Measurements from ENCODE around the gene TM6SF1. TPM values are rescaled to one million over a fixed set of nuclear protein-coding genes. Genes with fewer than 3 reads are reported as not detected.

TM6SF1 gene
- total RNA-seq, 2 donors from 2014 or later = 1.2 to 1.9 TPM

DNA sequence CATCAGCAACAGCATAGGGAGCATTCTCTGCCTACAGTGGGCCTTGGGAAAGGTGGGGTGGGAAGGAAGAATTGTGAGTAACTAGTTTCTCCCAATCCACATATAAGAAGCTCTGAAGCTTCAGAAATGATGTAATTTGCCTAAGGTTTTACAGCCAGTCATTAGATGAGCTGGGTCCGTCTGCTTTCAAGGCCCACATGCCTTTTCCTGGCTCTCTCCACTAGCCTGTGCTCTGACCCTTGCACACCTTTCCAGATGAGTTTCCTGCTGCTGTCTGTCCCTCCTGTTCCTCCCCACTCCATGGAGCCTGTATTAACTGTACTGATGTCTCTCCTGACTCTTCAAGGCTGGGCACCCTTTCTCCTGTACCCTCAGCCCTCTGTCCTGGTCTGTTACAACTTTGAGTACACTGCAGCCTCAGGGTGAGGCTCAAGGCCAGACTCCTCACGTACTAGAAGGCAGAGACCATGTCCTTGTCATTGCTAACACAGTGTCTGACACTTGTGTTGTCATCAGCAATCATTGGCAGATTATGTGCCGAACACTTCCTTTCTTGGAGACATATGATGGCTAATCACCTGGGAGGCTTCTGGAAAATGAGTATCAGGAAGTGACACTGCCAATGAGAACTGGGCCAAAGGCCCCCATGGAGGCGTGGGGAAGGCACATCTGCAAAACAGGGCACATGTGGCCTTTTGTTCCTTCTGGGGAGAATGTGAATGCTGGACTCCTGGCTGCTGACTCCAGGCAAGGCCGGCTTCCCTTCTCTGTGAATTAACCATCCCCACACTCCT, 6.6 kb downstream of the TM6SF1 start:
- Mint-ChIP-seq H3K36me3 (ENCODE audit: low read depth) (no peaks in the 10 kb centered on the region), H3K27me3 (ENCODE audit: insufficient read depth) (peaks cover 18% of the 10 kb centered on the region), H3K4me1 (no peaks in the 10 kb centered on the region), H3K4me3 (no peak overlapping the region), H3K9me3 (no peaks in the 10 kb centered on the region), H3K27ac (peak overlapping the region; percentile 15)
- 89 to 98% methylated on average over 5 of the region's 5 CpGs for WGBS, 2 experiments (ENCODE audit: insufficient coverage in 1 of 2, insufficient read length in 1 of 2)
- H3K27me3 ChIP-seq (ENCODE audit: control insufficient read depth, insufficient read depth, low read length, poor library complexity, severe bottlenecking) = peaks cover 7% of the 10 kb centered on the region
- no peaks in the 10 kb centered on the region for H3K9me3 ChIP-seq (ENCODE audit: control insufficient read depth, low read length)
- H3K36me3 ChIP-seq (ENCODE audit: control insufficient read depth, insufficient read depth, low read length) = no peaks in the 10 kb centered on the region
- TF ChIP-seq, protein P1, sequence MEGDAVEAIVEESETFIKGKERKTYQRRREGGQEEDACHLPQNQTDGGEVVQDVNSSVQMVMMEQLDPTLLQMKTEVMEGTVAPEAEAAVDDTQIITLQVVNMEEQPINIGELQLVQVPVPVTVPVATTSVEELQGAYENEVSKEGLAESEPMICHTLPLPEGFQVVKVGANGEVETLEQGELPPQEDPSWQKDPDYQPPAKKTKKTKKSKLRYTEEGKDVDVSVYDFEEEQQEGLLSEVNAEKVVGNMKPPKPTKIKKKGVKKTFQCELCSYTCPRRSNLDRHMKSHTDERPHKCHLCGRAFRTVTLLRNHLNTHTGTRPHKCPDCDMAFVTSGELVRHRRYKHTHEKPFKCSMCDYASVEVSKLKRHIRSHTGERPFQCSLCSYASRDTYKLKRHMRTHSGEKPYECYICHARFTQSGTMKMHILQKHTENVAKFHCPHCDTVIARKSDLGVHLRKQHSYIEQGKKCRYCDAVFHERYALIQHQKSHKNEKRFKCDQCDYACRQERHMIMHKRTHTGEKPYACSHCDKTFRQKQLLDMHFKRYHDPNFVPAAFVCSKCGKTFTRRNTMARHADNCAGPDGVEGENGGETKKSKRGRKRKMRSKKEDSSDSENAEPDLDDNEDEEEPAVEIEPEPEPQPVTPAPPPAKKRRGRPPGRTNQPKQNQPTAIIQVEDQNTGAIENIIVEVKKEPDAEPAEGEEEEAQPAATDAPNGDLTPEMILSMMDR (conservative IDR thresholded peaks at IDR 0.05) = no peak
- H3K9ac ChIP-seq (ENCODE audit: extremely low read depth, low read length, poor library complexity, severe bottlenecking) = no peak overlapping the region
- no peak overlapping the region for H3K27ac ChIP-seq (ENCODE audit: low read depth, low read length)
- DNase-seq = no peak
- H3K4me1 ChIP-seq (ENCODE audit: control insufficient read depth, insufficient read depth, low read length) = no peaks in the 10 kb centered on the region
- no peak overlapping the region for H3K4me3 ChIP-seq (ENCODE audit: low read length)

DNA sequence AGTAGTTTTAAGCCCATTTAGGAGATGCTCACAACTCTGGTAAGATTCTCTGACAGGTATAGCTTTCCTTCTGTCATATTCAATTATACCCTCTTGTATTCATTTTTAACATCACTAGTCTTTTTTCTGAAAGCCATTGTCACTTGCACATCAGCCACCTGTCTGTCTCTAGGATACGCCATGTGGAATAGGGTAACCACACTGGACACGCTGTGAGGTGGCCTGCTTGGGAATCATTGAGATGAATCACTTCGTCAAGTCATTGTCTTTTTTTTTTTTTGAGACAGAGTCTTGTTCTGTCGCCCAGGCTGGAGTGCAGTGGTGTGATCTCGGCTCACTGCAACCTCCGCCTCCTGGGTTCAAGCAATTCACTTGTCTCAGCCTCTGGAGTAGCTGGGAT, 7.4 kb downstream of the TM6SF1 start:
- Histone ChIP-seq H3K27ac (ENCODE audit: low read depth, low read length) (no peak overlapping the region), H3K9ac (ENCODE audit: extremely low read depth, low read length, poor library complexity, severe bottlenecking) (no peak overlapping the region), H3K36me3 (ENCODE audit: control insufficient read depth, insufficient read depth, low read length) (no peaks in the 10 kb centered on the region), H3K4me3 (ENCODE audit: low read length) (no peak overlapping the region), H3K27me3 (ENCODE audit: control insufficient read depth, insufficient read depth, low read length, poor library complexity, severe bottlenecking) (no peaks in the 10 kb centered on the region), H3K4me1 (ENCODE audit: control insufficient read depth, insufficient read depth, low read length) (no peaks in the 10 kb centered on the region), H3K9me3 (ENCODE audit: control insufficient read depth, low read length) (no peaks in the 10 kb centered on the region)
- Mint-ChIP-seq H3K27me3 (ENCODE audit: insufficient read depth) (peaks cover 11% of the 10 kb centered on the region), H3K36me3 (ENCODE audit: low read depth) (no peaks in the 10 kb centered on the region), H3K4me1 (no peaks in the 10 kb centered on the region), H3K27ac (no peak overlapping the region), H3K4me3 (no peak overlapping the region), H3K9me3 (no peaks in the 10 kb centered on the region)
- DNase-seq = no peak
- 96% methylated on average over 3 to 6 of the region's 6 CpGs for WGBS, 2 experiments (ENCODE audit: insufficient coverage in 1 of 2, insufficient read length in 1 of 2)
- TF ChIP-seq, protein P1 (conservative IDR thresholded peaks at IDR 0.05) = no peak

DNA sequence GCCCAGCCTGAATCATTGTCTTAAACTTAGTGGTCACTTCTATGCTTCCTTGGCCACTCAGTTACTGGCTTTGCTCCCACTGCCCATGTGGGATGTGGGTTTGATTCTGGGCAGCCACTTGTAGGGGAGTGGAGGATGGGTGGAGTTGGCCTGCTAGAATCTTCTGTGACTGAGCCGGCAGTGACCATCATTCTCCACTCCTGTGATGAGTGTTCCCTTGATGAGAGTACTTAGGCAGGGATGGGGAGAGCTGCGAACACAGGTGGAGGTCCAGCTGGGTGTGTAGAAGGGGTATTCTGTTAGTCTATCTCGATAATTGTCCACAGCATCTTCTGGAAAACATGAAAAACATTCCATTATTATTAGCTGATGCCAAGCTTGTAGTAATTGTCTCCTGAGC, 8.0 kb downstream of the TM6SF1 start:
- Mint-ChIP-seq H3K36me3 (ENCODE audit: low read depth) (no peaks in the 10 kb centered on the region), H3K4me1 (no peaks in the 10 kb centered on the region), H3K27ac (no peak overlapping the region), H3K27me3 (ENCODE audit: insufficient read depth) (peaks cover 5% of the 10 kb centered on the region), H3K9me3 (no peaks in the 10 kb centered on the region), H3K4me3 (no peak overlapping the region)
- H3K4me3 ChIP-seq (ENCODE audit: low read length) = no peak overlapping the region
- H3K36me3 ChIP-seq (ENCODE audit: control insufficient read depth, insufficient read depth, low read length) = no peaks in the 10 kb centered on the region
- 86 to 96% methylated on average over 1 to 3 of the region's 3 CpGs for WGBS, 2 experiments (ENCODE audit: insufficient coverage in 1 of 2, insufficient read length in 1 of 2)
- H3K27ac ChIP-seq (ENCODE audit: low read depth, low read length) = no peak overlapping the region
- H3K4me1 ChIP-seq (ENCODE audit: control insufficient read depth, insufficient read depth, low read length) = no peaks in the 10 kb centered on the region
- TF ChIP-seq, protein P1 (conservative IDR thresholded peaks at IDR 0.05) = no peak
- no peaks in the 10 kb centered on the region for H3K9me3 ChIP-seq (ENCODE audit: control insufficient read depth, low read length)
- no peaks in the 10 kb centered on the region for H3K27me3 ChIP-seq (ENCODE audit: control insufficient read depth, insufficient read depth, low read length, poor library complexity, severe bottlenecking)
- no peak for DNase-seq
- H3K9ac ChIP-seq (ENCODE audit: extremely low read depth, low read length, poor library complexity, severe bottlenecking) = no peak overlapping the region
